GM21367 (cell line): ENCODE measurements around the gene VSX2.

Source experiments
- ATAC-seq: cut with Tn5 transposase; IDR thresholded peaks from one replicate; pipeline ENCODE4 v1.9.1; 2021; ENCODE audit not compliant: unreplicated experiment

Gene VSX2

DNA sequence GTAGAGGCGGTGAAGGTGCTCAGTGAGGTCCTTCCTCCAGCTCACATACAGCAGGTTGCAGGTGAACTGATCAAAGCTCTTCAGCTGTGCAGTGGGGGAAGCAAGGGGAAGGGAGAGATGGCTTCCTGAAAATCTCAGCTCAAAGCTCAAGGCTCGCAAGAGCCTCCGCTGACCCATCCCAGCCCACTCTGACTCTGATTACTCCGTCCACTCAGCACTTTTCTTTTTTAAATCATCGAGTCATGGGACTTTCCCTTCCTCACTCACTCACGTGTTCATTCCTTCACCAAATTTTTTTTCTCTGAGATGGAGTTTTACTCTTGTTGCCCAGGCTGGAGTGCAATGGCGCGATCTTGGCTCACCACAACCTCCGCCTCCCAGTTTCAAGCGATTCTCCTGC lies 58.7 kb downstream of the VSX2 start:
- no peak for ATAC-seq

GRCh38 chr14:74299061-74299545 lies 59.9 kb downstream of the VSX2 start:
- no peak for ATAC-seq

- no peak for ATAC-seq
These were observed 62.4 kb downstream of the VSX2 start for GRCh38 chr14:74301594-74302151.

DNA sequence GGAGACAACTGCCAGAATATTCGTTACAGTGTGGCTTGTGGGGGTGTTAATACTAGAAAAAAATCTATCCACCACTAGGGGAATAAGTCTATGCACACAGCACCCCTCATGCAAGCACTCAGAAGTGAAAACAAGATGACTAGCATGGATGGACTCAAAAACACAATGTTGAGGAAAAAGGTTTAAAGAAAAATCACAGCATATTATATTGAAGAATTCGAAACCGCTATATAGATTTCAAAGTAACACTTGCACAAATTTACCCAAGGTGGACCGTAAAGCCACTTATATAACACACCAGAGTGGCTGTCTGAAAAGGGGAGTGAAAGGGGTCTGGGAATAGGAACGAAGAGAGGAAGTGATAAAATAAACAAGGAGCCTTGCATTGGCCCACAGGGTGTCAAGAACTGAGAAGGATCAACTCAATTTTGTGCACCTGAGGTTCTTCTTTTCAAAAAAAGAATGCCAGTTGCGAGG lies 62.9 kb downstream of the VSX2 start:
- peak; percentile 22 for ATAC-seq

GRCh38 chr14:74302634-74303569 lies 63.7 kb downstream of the VSX2 start, which contains the start of gene ABCD4:
Gene ABCD4, minus strand, starts transcription at chr14:74302934. Its CDS starts 22 bp downstream, at chr14:74302912.
- ATAC-seq = peak; percentile 94

DNA sequence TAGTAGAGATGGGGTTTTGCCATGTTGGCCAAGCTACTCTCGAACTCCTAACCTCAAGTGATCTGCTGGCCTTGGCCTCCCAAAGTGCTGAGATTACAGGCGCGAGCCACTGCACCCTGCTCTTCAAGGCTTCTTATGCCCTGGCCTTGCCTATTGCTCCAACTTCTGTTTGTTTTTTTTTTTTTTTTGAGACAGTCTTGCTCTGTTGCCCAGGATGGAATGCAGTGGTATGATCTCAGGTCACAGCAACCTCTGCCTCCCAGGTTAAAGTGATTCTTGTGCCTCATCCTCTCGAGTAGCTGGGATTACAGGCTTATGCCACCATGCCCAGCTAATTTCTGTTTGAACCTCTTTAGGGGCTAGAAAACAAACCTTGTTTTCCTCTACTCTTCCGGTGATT lies 69.4 kb downstream of the VSX2 start:
- ATAC-seq = no peak

GRCh38 chr14:74309125-74310022 lies 70.1 kb downstream of the VSX2 start:
- ATAC-seq = no peak

- ATAC-seq = no peak
These were observed 72.9 kb downstream of the VSX2 start for GRCh38 chr14:74312161-74312560.
